Hepatocyte (in vitro differentiated cells): ENCODE results near the gene NRF1. TPM values are rescaled to one million over a fixed set of nuclear protein-coding genes. Genes with fewer than 3 reads are reported as not detected.

Source experiments
- DNase-seq: peaks from one replicate; pipeline ENCODE4 v3.0.0-alpha.2; 2016; ENCODE audit warnings: low spot score
- H2AFZ ChIP-seq: fragments of 200-600 bp; sonication (generic); 2 replicates; pipeline ENCODE4 v1.6.0; 2016; ENCODE audit warnings: antibody characterized with exemption, mild to moderate bottlenecking
- H3K27ac ChIP-seq: fragments of 200-600 bp; sonication (generic); 2 replicates; pipeline ENCODE4 v1.5.1; 2016; ENCODE audit warnings: mild to moderate bottlenecking
- H3K27me3 ChIP-seq: fragments of 200-600 bp; sonication (generic); 2 replicates; pipeline ENCODE4 v1.6.1; 2016
- H3K36me3 ChIP-seq: fragments of 200-600 bp; sonication (generic); replicated peaks from 2 replicates; pipeline ENCODE4 v1.5.1; 2016; ENCODE audit warnings: low read depth; ENCODE audit not compliant: insufficient read depth
- H3K4me1 ChIP-seq: fragments of 200-600 bp; sonication (generic); 2 replicates; pipeline ENCODE4 v1.5.1; 2016; ENCODE audit warnings: mild to moderate bottlenecking, moderate library complexity; ENCODE audit not compliant: insufficient read depth
- H3K4me2 ChIP-seq: fragments of 200-600 bp; sonication (generic); 2 replicates; pipeline ENCODE4 v1.6.0; 2016
- H3K4me3 ChIP-seq: fragments of 200-600 bp; sonication (generic); 2 replicates; pipeline ENCODE4 v1.5.1; 2016; ENCODE audit warnings: mild to moderate bottlenecking
- H3K79me2 ChIP-seq: fragments of 200-600 bp; sonication (generic); 2 replicates; pipeline ENCODE4 v1.6.0; 2017; ENCODE audit warnings: mild to moderate bottlenecking
- H3K9me2 ChIP-seq: fragments of 200-600 bp; sonication (generic); replicated peaks from 2 replicates; pipeline ENCODE4 v1.6.0; 2017; ENCODE audit warnings: mild to moderate bottlenecking; ENCODE audit not compliant: insufficient read depth
- H3K9me3 ChIP-seq: fragments of 200-600 bp; sonication (generic); 2 replicates; pipeline ENCODE4 v1.5.1; 2016; ENCODE audit warnings: low read depth, mild to moderate bottlenecking
- H4K20me1 ChIP-seq: fragments of 200-600 bp; sonication (generic); 2 replicates; pipeline ENCODE4 v1.6.0; 2016; ENCODE audit warnings: mild to moderate bottlenecking; ENCODE audit not compliant: insufficient read depth, poor library complexity, severe bottlenecking
- EZH2 ChIP-seq: fragments of 200-600 bp; sonication (generic); IDR thresholded peaks from 2 replicates; pipeline ENCODE4 v1.6.1; 2016; ENCODE audit warnings: antibody characterized with exemption, mild to moderate bottlenecking, borderline replicate concordance
- EZH2phosphoT487 ChIP-seq: fragments of 200-600 bp; sonication (generic); IDR thresholded peaks from one replicate; pipeline ENCODE4 v1.6.1; 2018; ENCODE audit warnings: antibody characterized with exemption, mild to moderate bottlenecking, low read depth, moderate library complexity; ENCODE audit not compliant: unreplicated experiment, severe bottlenecking
- WGBS: methylation state at CpG from one replicate; pipeline ENCODE4 v1.1.6; 2016; ENCODE audit warnings: low lambda C conversion rate; ENCODE audit errors: missing lambda C conversion rate; 5-methylcytosine and 5-hydroxymethylcytosine counted together
- polyA plus RNA-seq: library from polyadenylated mRNA; unstranded; fragments of >200 nt; fragmentation: Nextera tagmentation; extraction: Ambion mirVana; gene quantifications from 2 replicates; pipeline ENCODE4 v1.2.1, GENCODE V29; 2016
- total RNA-seq: library from RNA; depleted of rRNA; stranded (reverse); fragments of >200 nt; gene quantifications from 2 replicates; pipeline ENCODE4 v1.2.3, GENCODE V29; 2014
- TF ChIP-seq, protein P1 (sequence below): fragments of 200-600 bp; sonication (generic); IDR thresholded peaks from 2 replicates; pipeline ENCODE4 v1.5.1; 2016; ENCODE audit warnings: antibody characterized with exemption, mild to moderate bottlenecking; ENCODE audit not compliant: poor library complexity

Gene NRF1
- total and polyA plus RNA-seq, 2 experiments from 2014 or later = 11.2 to 12.0 TPM

DNA sequence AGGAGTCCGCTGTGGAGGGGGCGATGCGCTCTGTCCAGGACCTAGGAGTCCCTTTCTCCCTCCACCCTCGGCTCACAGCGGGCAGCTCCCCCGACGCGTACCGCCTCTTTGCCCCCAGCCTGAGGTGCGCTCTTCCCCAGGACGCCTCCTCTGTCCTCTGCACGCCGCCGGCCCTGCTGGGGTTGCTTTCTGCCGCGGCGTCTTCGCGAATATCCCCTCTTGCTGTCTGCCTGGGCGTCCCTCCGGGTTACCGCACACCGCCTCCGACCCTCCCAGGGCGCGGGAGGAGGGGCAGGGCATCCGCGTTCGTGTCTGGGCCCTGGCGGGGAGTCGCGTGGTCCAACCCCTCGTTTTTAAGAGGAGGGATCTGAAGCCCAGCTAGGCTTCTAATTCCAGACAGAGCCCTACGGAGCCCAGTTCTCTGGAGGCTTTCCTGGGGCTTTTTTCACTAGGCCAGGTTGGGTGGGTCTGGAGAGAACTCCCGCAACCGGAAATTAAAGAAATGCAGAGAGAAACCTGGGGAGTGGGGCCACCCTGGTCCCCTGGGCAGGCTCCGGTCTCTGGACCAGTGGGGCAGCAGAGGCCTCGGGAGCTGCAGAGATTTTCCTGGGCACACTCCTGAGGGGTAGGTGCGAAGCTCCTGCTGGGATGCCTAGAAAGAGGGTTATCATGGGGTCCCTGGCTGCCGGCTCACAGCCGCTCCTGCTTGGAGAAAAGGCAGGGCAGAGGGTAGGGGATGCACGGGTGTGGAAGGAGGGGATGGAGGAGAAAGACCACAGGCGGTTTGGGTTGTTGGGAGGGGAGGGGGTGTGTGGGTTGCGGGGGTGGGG is 174.4 kb downstream of the NRF1 start:
- Histone ChIP-seq H4K20me1 (no peaks in the 10 kb centered on the region), H3K27me3 (peaks cover 82% of the 10 kb centered on the region), H3K9me3 (no peaks in the 10 kb centered on the region), H2AFZ (peak overlapping the region; percentile 3), H3K9me2 (no peaks in the 10 kb centered on the region), H3K4me1 (peaks cover 21% of the 10 kb centered on the region), H3K36me3 (no peaks in the 10 kb centered on the region), H3K27ac (no peak overlapping the region), H3K79me2 (no peaks in the 10 kb centered on the region), H3K4me2 (peak overlapping the region; percentile 70), H3K4me3 (no peak overlapping the region)
- DNase-seq = no peak
- peak; percentile 75 for TF ChIP-seq EZH2
- TF ChIP-seq, protein P1, sequence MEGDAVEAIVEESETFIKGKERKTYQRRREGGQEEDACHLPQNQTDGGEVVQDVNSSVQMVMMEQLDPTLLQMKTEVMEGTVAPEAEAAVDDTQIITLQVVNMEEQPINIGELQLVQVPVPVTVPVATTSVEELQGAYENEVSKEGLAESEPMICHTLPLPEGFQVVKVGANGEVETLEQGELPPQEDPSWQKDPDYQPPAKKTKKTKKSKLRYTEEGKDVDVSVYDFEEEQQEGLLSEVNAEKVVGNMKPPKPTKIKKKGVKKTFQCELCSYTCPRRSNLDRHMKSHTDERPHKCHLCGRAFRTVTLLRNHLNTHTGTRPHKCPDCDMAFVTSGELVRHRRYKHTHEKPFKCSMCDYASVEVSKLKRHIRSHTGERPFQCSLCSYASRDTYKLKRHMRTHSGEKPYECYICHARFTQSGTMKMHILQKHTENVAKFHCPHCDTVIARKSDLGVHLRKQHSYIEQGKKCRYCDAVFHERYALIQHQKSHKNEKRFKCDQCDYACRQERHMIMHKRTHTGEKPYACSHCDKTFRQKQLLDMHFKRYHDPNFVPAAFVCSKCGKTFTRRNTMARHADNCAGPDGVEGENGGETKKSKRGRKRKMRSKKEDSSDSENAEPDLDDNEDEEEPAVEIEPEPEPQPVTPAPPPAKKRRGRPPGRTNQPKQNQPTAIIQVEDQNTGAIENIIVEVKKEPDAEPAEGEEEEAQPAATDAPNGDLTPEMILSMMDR = no peak
- 3% methylated on average over 41 of the region's 44 CpGs for WGBS

DNA sequence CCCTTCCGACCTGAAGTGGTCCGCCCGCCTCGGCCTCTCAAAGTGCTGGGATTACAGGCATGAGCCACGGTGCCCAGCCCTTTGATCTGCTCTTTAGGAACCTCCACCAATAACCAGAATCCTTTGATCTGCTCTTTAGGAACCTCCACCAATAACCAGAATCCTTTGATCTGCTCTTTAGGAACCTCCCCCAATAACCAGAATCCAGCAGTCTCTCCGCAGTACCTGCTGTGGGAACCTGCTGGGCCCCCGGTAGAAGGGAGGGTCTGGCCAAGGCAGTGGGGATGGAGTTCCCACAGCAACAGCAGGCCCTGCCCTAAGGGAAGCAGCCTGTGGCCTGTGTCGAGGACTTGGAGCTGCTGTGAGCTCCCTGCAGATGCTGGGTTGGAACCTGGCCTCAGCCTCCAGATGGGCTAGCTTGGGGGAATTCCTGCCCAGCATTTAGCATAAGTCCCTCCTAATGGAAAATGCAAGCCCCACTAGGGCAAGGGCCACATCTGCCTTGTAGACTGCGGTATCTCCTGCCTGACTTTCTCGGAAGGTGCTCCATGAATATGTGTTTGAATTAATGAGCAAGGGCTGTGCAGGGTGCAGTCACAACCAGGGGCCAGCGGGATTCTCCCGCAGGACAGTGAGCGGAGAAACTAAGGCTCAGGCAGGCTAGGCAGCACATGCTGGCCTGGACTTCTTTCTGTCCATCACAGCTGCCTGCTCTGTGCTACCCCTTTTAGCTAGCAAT is 175.5 kb downstream of the NRF1 start:
- no peak overlapping the region for H3K4me2 ChIP-seq

DNA sequence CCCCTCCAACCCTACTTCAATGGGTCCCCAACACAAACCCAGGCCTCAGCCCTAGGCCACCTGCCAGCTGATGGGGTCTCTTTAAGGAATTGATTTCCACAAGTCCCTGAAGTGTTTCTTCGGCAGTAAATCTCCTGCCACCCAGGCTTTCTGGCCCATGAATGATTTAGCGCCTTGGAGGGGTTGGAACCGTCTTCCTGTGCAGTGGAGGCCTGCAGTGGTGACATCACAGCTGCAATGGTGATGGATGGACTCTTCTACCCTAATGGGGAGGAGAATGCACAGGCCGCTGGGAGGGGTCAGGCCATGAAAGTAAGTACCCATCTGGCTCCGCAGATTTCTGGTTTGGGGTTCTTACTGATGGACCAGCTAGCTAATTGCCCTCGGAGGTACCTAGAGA is 177.5 kb downstream of the NRF1 start:
- Histone ChIP-seq H3K27me3 (peaks cover 51% of the 10 kb centered on the region), H3K4me3 (no peak overlapping the region)
- TF ChIP-seq, protein P1 = no peak

More for the DNA sequence above, 175.5 kb downstream of the NRF1 start:
- peaks cover 13% of the 10 kb centered on the region for H3K4me1 ChIP-seq
- no peaks in the 10 kb centered on the region for H3K9me2 ChIP-seq
- H3K27ac ChIP-seq = no peak overlapping the region
- TF ChIP-seq EZH2 = no peak
- TF ChIP-seq, protein P1 = no peak
- no peak for TF ChIP-seq EZH2phosphoT487
- 45% methylated on average over 13 of the region's 13 CpGs for WGBS
- no peak overlapping the region for H3K4me3 ChIP-seq
- H3K9me3 ChIP-seq = no peaks in the 10 kb centered on the region
- no peak for DNase-seq
- no peak overlapping the region for H2AFZ ChIP-seq
- peaks cover 71% of the 10 kb centered on the region for H3K27me3 ChIP-seq
- H3K79me2 ChIP-seq = no peaks in the 10 kb centered on the region
- H3K36me3 ChIP-seq = no peaks in the 10 kb centered on the region
- no peaks in the 10 kb centered on the region for H4K20me1 ChIP-seq

More for the DNA sequence above, 177.5 kb downstream of the NRF1 start:
- Histone ChIP-seq H3K4me1 (peaks cover 8% of the 10 kb centered on the region), H3K36me3 (no peaks in the 10 kb centered on the region), H3K9me3 (no peaks in the 10 kb centered on the region), H2AFZ (no peak overlapping the region), H3K9me2 (no peaks in the 10 kb centered on the region), H4K20me1 (no peaks in the 10 kb centered on the region), H3K79me2 (no peaks in the 10 kb centered on the region), H3K27ac (no peak overlapping the region), H3K4me2 (no peak overlapping the region)
- 87% methylated on average over 6 of the region's 6 CpGs for WGBS
- DNase-seq = no peak
